Measurements from ENCODE around the gene PCSK5.
A peak's percentile ranks its signal among the peaks of the same experiment; 100 is the strongest.

PCSK5 gene

DNA sequence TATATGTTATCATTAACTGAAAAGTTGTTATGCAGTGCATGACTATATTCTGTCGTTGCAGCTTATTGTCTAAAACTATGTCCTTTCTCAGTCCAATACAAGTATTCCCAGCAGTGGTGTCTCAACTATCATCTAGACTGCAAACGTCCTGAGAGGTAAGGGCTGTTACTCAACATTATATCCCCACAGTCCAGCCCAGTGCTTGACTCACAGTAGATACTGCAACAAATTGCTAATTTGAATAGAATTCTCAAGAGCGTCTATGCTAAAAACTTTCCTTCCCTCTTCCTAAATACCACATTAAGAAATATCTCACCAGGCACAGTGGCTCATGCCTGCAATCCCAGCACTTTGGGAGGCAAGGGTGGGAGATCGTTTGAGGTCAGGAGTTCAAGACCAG, 37.7 kb upstream of the PCSK5 start:
- Histone ChIP-seq H3K4me3 (ENCODE audit: insufficient read depth, low read length, poor library complexity, severe bottlenecking) (no peak overlapping the region), H3K79me2 (ENCODE audit: insufficient read depth, low read length) (no peaks in the 10 kb centered on the region), H3K9ac (ENCODE audit: low read length) (no peak overlapping the region), H3K27me3 (ENCODE audit: low read length) (no peaks in the 10 kb centered on the region), H2AFZ (ENCODE audit: low read depth, low read length, severe bottlenecking) (no peak overlapping the region), H3K9me2 (replicated peaks; ENCODE audit: insufficient read depth, low read length) (no peaks in the 10 kb centered on the region), H3K27ac (ENCODE audit: low read depth, low read length) (no peak overlapping the region), H4K20me1 (ENCODE audit: low read depth, low read length) (no peaks in the 10 kb centered on the region), H3K9me3 (ENCODE audit: insufficient read depth, low read length) (no peaks in the 10 kb centered on the region), H3K36me3 (ENCODE audit: low read length) (no peaks in the 10 kb centered on the region), H3K4me2 (ENCODE audit: low read depth, low read length, poor library complexity, severe bottlenecking) (no peak overlapping the region), H3F3A (ENCODE audit: insufficient read depth) (no peaks in the 10 kb centered on the region)
- TF ChIP-seq EZH2phosphoT487 (conservative IDR thresholded peaks at IDR 0.05; ENCODE audit: low read length) = no peak
- TF ChIP-seq, protein P1, sequence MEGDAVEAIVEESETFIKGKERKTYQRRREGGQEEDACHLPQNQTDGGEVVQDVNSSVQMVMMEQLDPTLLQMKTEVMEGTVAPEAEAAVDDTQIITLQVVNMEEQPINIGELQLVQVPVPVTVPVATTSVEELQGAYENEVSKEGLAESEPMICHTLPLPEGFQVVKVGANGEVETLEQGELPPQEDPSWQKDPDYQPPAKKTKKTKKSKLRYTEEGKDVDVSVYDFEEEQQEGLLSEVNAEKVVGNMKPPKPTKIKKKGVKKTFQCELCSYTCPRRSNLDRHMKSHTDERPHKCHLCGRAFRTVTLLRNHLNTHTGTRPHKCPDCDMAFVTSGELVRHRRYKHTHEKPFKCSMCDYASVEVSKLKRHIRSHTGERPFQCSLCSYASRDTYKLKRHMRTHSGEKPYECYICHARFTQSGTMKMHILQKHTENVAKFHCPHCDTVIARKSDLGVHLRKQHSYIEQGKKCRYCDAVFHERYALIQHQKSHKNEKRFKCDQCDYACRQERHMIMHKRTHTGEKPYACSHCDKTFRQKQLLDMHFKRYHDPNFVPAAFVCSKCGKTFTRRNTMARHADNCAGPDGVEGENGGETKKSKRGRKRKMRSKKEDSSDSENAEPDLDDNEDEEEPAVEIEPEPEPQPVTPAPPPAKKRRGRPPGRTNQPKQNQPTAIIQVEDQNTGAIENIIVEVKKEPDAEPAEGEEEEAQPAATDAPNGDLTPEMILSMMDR (IDR thresholded peaks at IDR 0.05; ENCODE audit: insufficient read depth, low read length, poor library complexity, severe bottlenecking) = no peak

DNA sequence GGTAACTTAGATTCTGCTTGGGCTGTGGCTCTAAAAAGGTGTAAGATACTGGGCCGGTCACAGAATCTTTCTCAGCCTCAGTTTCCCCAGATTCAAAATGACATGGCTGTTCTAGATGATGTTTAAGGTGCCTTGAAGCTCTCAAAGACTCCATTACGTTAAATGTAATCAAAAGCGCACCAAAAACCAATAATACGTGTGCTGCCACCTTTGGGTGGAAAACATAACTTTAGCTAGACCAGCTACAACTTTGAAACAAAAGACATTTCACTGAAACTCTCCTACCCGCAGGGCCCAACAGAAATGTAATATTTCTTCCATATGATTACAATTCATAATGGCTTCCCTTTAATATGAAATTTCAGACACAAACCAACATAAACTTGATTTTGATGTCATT, 35.0 kb upstream of the PCSK5 start:
- no peak overlapping the region for H3K4me2 ChIP-seq (ENCODE audit: low read depth, low read length, poor library complexity, severe bottlenecking)
- no peaks in the 10 kb centered on the region for H3K9me3 ChIP-seq (ENCODE audit: insufficient read depth, low read length)
- no peaks in the 10 kb centered on the region for H3K79me2 ChIP-seq (ENCODE audit: insufficient read depth, low read length)
- no peak overlapping the region for H3K9ac ChIP-seq (ENCODE audit: low read length)
- TF ChIP-seq, protein P1 (IDR thresholded peaks at IDR 0.05; ENCODE audit: insufficient read depth, low read length, poor library complexity, severe bottlenecking) = peak; percentile 18
- no peak for TF ChIP-seq EZH2phosphoT487 (conservative IDR thresholded peaks at IDR 0.05; ENCODE audit: low read length)
- H3F3A ChIP-seq (ENCODE audit: insufficient read depth) = no peaks in the 10 kb centered on the region
- H3K36me3 ChIP-seq (ENCODE audit: low read length) = no peaks in the 10 kb centered on the region
- no peaks in the 10 kb centered on the region for H4K20me1 ChIP-seq (ENCODE audit: low read depth, low read length)
- no peaks in the 10 kb centered on the region for H3K27me3 ChIP-seq (ENCODE audit: low read length)
- no peak overlapping the region for H3K27ac ChIP-seq (ENCODE audit: low read depth, low read length)
- H3K9me2 ChIP-seq (replicated peaks; ENCODE audit: insufficient read depth, low read length) = no peaks in the 10 kb centered on the region
- H2AFZ ChIP-seq (ENCODE audit: low read depth, low read length, severe bottlenecking) = no peak overlapping the region
- H3K4me3 ChIP-seq (ENCODE audit: insufficient read depth, low read length, poor library complexity, severe bottlenecking) = no peak overlapping the region

DNA sequence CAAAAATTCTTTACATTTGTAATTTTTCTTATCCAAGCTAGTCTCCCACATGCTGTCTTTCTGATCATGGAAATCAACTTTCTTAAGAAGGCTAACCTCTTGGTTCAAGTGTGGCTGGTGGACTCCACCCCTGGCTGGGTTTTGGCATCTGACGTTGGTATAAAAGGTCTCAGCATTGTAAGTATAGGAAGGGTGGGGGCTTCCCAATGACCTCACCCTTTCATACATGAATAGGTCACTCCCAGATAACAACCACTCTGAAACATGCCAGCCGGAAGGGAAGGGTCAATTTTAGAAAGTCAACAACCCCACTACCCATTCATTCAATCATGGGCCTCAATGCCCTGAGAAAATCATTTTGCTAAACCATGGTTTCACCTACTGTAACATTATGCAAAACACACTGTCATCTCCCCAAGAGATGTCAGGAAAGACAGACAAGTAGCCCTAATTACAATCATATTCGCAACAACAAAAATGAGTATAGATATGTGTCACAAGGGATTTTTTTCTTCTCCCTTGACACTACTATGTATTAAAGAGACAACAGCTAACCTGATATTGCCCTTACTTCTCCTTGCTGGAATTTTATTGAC, 31.9 kb upstream of the PCSK5 start:
- Histone ChIP-seq H3K9ac (ENCODE audit: low read length) (no peak overlapping the region), H3K36me3 (ENCODE audit: low read length) (no peaks in the 10 kb centered on the region), H2AFZ (ENCODE audit: low read depth, low read length, severe bottlenecking) (no peak overlapping the region), H3K9me2 (replicated peaks; ENCODE audit: insufficient read depth, low read length) (no peaks in the 10 kb centered on the region), H3F3A (ENCODE audit: insufficient read depth) (no peaks in the 10 kb centered on the region), H3K4me3 (ENCODE audit: insufficient read depth, low read length, poor library complexity, severe bottlenecking) (no peak overlapping the region), H3K27ac (ENCODE audit: low read depth, low read length) (no peak overlapping the region), H4K20me1 (ENCODE audit: low read depth, low read length) (no peaks in the 10 kb centered on the region), H3K79me2 (ENCODE audit: insufficient read depth, low read length) (no peaks in the 10 kb centered on the region), H3K27me3 (ENCODE audit: low read length) (no peaks in the 10 kb centered on the region), H3K9me3 (ENCODE audit: insufficient read depth, low read length) (no peaks in the 10 kb centered on the region), H3K4me2 (ENCODE audit: low read depth, low read length, poor library complexity, severe bottlenecking) (no peak overlapping the region)
- TF ChIP-seq, protein P1 (IDR thresholded peaks at IDR 0.05; ENCODE audit: insufficient read depth, low read length, poor library complexity, severe bottlenecking) = no peak
- TF ChIP-seq EZH2phosphoT487 (conservative IDR thresholded peaks at IDR 0.05; ENCODE audit: low read length) = no peak
